PC-9 (cell line): ENCODE results near the gene FIGNL2. TPM values are rescaled to one million over a fixed set of nuclear protein-coding genes. Genes with fewer than 3 reads are reported as not detected.

Source experiments
- BruUV-seq: library from RNA; stranded (reverse); fragments of 400-500 nt; replicated peaks from 2 replicates; lab custom pipeline; 2021; lab: Mats Ljungman, UMichigan
- CTCF ChIA-PET: fragments of 300-600 bp; sonication (Branson Sonifier 250); formaldehyde crosslinking; loops from one replicate; lab custom pipeline; 2022; ENCODE audit warnings: antibody characterized with exemption; lab: Charles Lee
- POLR2A ChIA-PET: fragments of 300-600 bp; sonication (Branson Sonifier 250); formaldehyde crosslinking; loops from one replicate; lab custom pipeline; 2022; ENCODE audit warnings: antibody characterized with exemption; ENCODE audit not compliant: unreplicated experiment; lab: Charles Lee
- DNase-seq, 2 experiments: peaks; one replicate each; pipeline versions ENCODE4 v3.0.0 to v3.0.0-alpha.2; 2015 to 2022; ENCODE audit warnings: mixed read lengths in 1 of 2
- H2AFZ ChIP-seq: fragments of 200-600 bp; sonication (generic); 2 replicates; pipeline ENCODE4 v1.8.1; 2017; ENCODE audit warnings: antibody characterized with exemption
- H3F3A ChIP-seq: fragments of 200-600 bp; sonication (generic); 2 replicates; pipeline ENCODE4 v1.8.1; 2017; ENCODE audit warnings: antibody characterized with exemption, mild to moderate bottlenecking, low read depth; ENCODE audit not compliant: insufficient read depth
- H3K27ac ChIP-seq: fragments of 200-600 bp; sonication (generic); 2 replicates; pipeline ENCODE4 v1.6.1; 2016; ENCODE audit warnings: mixed run types
- H3K27me3 ChIP-seq: fragments of 200-600 bp; sonication (generic); 2 replicates; pipeline ENCODE4 v1.6.1; 2016; ENCODE audit warnings: low read depth, mixed run types; ENCODE audit not compliant: insufficient read depth
- H3K36me3 ChIP-seq: fragments of 200-600 bp; sonication (generic); 2 replicates; pipeline ENCODE4 v1.6.1; 2016; ENCODE audit warnings: low read depth, mixed run types
- H3K4me1 ChIP-seq: fragments of 200-600 bp; sonication (generic); replicated peaks from 2 replicates; pipeline ENCODE4 v1.6.1; 2016; ENCODE audit warnings: mixed run types; ENCODE audit not compliant: insufficient read depth
- H3K4me2 ChIP-seq: fragments of 200-600 bp; sonication (generic); 2 replicates; pipeline ENCODE4 v1.6.1; 2017; ENCODE audit warnings: mixed run types
- H3K4me3 ChIP-seq: fragments of 200-600 bp; sonication (generic); 2 replicates; pipeline ENCODE4 v1.6.1; 2016; ENCODE audit warnings: mixed run types
- H3K79me2 ChIP-seq: fragments of 200-600 bp; sonication (generic); 2 replicates; pipeline ENCODE4 v1.6.1; 2017; ENCODE audit warnings: low read depth, mixed run types
- H3K9me2 ChIP-seq: fragments of 200-600 bp; sonication (generic); 2 replicates; pipeline ENCODE4 v1.8.1; 2017; ENCODE audit warnings: mild to moderate bottlenecking; ENCODE audit not compliant: insufficient read depth
- H3K9me3 ChIP-seq: fragments of 200-600 bp; sonication (generic); 2 replicates; pipeline ENCODE4 v1.8.1; 2016; ENCODE audit warnings: low read depth; ENCODE audit not compliant: insufficient read depth
- H4K20me1 ChIP-seq: fragments of 200-600 bp; sonication (generic); 2 replicates; pipeline ENCODE4 v1.8.1; 2017; ENCODE audit not compliant: insufficient read depth
- EZH2 ChIP-seq: fragments of 200-600 bp; sonication (generic); IDR thresholded peaks from 2 replicates; pipeline ENCODE4 v1.8.0; 2017; ENCODE audit warnings: antibody characterized with exemption, low read depth
- intact Hi-C: fragments of 100-400 bp; cut with micrococcal nuclease; formaldehyde crosslinking; loops from one replicate; pipeline ENCODE4 v1.10.0; 2022; ENCODE audit not compliant: unreplicated experiment
- total RNA-seq: library from RNA; stranded (reverse); gene quantifications from 2 replicates; pipeline ENCODE4 v1.2.3, GENCODE V29; 2021
- TF ChIP-seq, protein P1 (sequence below): fragments of 200-600 bp; sonication (generic); conservative IDR thresholded peaks from 2 replicates; pipeline ENCODE4 v1.6.1; 2017; ENCODE audit warnings: mixed run types, antibody characterized with exemption, mild to moderate bottlenecking, moderate library complexity

Gene FIGNL2
- total RNA-seq, 1 experiment from 2014 or later, result not detected

DNA sequence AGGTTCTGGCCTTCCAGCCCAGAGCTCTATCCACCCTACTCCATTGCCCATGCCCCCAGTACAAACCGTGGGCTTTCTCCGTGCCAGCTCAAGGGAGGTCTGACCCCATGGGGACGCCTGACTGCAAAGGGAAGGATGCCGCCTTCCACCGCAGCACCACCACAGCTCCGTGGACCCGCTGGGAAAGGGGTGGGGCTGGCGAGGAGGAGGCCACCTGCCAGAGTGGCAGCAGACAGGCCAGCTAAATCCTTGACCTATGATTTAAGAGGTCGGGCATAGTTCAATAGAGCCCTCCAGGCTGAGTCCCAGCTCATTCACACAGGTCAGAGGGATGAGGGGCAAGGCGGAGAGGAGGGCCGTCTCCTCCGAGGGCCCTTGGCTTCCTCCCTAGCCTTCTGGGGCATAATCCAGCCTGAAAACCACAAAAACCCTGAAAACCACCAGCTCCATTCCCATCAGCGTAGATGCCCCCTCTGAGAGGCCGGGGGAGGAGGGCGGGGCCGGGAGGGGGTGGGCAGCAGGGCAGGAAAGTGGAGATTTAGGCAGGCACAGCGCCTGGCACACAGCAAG lies 14.9 kb upstream of the FIGNL2 start:
- no peak for DNase-seq
- ChIA-PET CTCF (no interaction called here), POLR2A (interaction anchor here (0.5 kb wide), 1 partner anchor 415 kb away, joined by 3 read pairs; no protein-coding TSS in a partner anchor)
- Histone ChIP-seq H2AFZ (no peak overlapping the region), H3K4me3 (no peak overlapping the region), H3K36me3 (no peaks in the 10 kb centered on the region), H4K20me1 (no peaks in the 10 kb centered on the region), H3K4me1 (no peaks in the 10 kb centered on the region), H3K9me3 (no peaks in the 10 kb centered on the region), H3K27ac (no peak overlapping the region), H3K79me2 (no peaks in the 10 kb centered on the region), H3K27me3 (peaks cover 90% of the 10 kb centered on the region), H3F3A (no peaks in the 10 kb centered on the region), H3K9me2 (no peaks in the 10 kb centered on the region), H3K4me2 (no peak overlapping the region)
- no peak for TF ChIP-seq EZH2
- TF ChIP-seq, protein P1, sequence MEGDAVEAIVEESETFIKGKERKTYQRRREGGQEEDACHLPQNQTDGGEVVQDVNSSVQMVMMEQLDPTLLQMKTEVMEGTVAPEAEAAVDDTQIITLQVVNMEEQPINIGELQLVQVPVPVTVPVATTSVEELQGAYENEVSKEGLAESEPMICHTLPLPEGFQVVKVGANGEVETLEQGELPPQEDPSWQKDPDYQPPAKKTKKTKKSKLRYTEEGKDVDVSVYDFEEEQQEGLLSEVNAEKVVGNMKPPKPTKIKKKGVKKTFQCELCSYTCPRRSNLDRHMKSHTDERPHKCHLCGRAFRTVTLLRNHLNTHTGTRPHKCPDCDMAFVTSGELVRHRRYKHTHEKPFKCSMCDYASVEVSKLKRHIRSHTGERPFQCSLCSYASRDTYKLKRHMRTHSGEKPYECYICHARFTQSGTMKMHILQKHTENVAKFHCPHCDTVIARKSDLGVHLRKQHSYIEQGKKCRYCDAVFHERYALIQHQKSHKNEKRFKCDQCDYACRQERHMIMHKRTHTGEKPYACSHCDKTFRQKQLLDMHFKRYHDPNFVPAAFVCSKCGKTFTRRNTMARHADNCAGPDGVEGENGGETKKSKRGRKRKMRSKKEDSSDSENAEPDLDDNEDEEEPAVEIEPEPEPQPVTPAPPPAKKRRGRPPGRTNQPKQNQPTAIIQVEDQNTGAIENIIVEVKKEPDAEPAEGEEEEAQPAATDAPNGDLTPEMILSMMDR, result no peak
- intact Hi-C loops, result no loop called here
- no TSS peak for BruUV-seq

DNA sequence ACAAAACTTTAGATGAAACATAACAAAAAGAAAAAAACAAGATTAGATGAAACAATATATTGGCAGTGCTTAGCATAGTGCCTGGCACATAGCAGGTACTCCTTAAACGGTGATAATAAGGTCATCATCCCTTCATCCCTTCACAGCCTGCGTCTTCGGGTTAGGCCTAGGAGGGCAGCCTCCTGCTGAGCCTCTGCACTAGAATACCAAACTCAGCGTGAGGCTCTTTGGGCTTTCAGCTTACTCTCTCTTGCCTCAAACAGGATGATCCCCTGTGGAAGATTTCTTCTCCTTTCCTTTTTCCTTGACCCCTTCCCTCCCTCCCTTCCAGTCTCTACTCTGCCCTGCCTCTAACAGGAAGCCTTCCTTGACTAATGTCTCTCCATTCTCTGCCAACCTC lies 14.4 kb upstream of the FIGNL2 start:
- no peak for DNase-seq
- H3K9me3 ChIP-seq, result no peaks in the 10 kb centered on the region
- H3K4me1 ChIP-seq, result no peaks in the 10 kb centered on the region
- no peaks in the 10 kb centered on the region for H4K20me1 ChIP-seq
- no peak overlapping the region for H2AFZ ChIP-seq
- H3K79me2 ChIP-seq, result no peaks in the 10 kb centered on the region
- ChIA-PET POLR2A (no interaction called here), CTCF (no interaction called here)
- H3K9me2 ChIP-seq, result no peaks in the 10 kb centered on the region
- no peak for TF ChIP-seq EZH2
- TF ChIP-seq, protein P1, result no peak
- H3K27ac ChIP-seq, result no peak overlapping the region
- no peak overlapping the region for H3K4me3 ChIP-seq
- no peaks in the 10 kb centered on the region for H3F3A ChIP-seq
- H3K36me3 ChIP-seq, result no peaks in the 10 kb centered on the region
- no peak overlapping the region for H3K4me2 ChIP-seq
- peaks cover 88% of the 10 kb centered on the region for H3K27me3 ChIP-seq
- intact Hi-C loops, result no loop called here
- BruUV-seq, result no TSS peak

DNA sequence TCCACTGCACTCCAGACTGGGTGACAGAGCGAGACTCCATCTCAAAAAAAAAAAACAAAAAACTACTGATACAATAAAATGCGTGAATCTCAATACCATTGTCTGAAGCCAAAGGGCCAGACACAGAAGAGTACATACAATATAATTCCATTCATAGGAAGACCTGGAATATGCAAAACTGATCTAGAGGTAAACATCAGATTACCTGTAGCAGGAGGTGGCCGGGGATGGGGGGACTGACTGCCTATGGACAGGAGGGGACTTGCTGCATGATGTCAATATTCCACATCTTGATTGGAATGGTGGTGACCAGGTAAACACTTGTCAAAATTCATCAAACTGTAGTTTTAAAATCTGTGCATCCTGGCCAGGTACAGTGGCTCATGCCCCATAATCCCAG lies 12.5 kb upstream of the FIGNL2 start:
- Histone ChIP-seq H3K9me3 (no peaks in the 10 kb centered on the region), H3K4me1 (no peaks in the 10 kb centered on the region), H3K4me3 (no peak overlapping the region), H3K4me2 (no peak overlapping the region), H3K27ac (no peak overlapping the region), H4K20me1 (0 out of 2 replicates have a peak, but pooled peaks cover 4% of the 10 kb centered on the region), H3K27me3 (peaks cover 92% of the 10 kb centered on the region), H3F3A (no peaks in the 10 kb centered on the region), H3K79me2 (no peaks in the 10 kb centered on the region), H3K9me2 (no peaks in the 10 kb centered on the region), H3K36me3 (no peaks in the 10 kb centered on the region), H2AFZ (no peak overlapping the region)
- POLR2A ChIA-PET, result no interaction called here
- no peak for TF ChIP-seq EZH2
- TF ChIP-seq, protein P1, result no peak
- CTCF ChIA-PET, result no interaction called here
- BruUV-seq, result no TSS peak
- intact Hi-C loops, result no loop called here
- no peak for DNase-seq
